LoVo (cell line): ENCODE data around the gene PRKAG2.
A peak's percentile ranks its signal among the peaks of the same experiment; 100 is the strongest.

Experiments
- DNase-seq: peaks from one replicate; pipeline ENCODE4 v3.0.0-alpha.2; 2016; ENCODE audit warnings: low spot score

PRKAG2 gene

DNA sequence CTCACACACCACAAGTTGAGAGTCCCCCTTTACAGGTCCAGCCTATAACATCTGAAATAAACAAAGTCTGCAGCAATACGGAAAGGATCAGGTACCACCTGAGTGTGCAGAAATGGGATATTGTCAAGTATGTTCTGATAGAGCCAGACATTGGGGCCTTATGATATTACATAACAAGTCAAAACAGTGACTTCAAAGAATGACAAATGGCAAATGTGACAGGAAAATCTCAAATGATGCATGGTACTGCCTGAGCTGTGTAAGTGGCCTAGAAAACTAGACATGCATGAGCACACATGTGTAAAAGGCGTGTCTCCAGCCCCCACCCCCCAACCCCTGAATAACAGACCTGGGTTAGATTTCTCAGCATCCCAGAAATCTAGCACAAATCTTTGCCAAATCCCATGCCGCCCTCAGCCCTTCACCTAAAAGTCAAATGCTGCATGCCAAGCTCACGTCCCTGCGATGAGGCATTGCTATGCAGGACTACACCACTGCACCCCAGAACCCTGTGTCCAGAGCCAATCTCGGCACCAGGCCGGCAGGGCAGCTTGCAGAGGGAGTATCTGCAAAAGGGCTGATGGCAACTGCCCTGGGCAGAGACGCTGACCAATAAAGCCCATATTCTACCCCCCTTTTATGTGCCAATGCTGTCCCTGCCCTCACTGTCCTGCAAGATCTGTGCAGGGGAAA, 58.8 kb downstream of the PRKAG2 start:
- DNase-seq: no peak

DNA sequence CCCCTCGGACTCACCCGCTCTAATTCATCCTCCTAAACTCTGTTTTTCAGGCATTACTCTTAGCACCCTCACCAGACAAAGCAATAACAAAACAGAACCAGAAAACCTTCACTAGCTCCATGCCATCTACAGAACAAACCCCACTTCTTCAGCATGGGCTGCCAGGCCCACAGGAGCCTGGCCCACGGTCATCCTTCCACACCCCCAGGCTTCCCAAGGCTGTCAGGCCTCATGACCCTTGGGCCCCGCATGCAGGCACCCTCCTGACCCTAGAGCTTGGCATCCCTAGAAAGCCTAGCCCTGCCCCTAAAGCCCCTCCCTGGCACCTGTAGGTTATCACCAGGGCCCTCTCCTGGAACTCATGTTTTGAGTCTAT, 59.6 kb downstream of the PRKAG2 start:
- no peak for DNase-seq

DNA sequence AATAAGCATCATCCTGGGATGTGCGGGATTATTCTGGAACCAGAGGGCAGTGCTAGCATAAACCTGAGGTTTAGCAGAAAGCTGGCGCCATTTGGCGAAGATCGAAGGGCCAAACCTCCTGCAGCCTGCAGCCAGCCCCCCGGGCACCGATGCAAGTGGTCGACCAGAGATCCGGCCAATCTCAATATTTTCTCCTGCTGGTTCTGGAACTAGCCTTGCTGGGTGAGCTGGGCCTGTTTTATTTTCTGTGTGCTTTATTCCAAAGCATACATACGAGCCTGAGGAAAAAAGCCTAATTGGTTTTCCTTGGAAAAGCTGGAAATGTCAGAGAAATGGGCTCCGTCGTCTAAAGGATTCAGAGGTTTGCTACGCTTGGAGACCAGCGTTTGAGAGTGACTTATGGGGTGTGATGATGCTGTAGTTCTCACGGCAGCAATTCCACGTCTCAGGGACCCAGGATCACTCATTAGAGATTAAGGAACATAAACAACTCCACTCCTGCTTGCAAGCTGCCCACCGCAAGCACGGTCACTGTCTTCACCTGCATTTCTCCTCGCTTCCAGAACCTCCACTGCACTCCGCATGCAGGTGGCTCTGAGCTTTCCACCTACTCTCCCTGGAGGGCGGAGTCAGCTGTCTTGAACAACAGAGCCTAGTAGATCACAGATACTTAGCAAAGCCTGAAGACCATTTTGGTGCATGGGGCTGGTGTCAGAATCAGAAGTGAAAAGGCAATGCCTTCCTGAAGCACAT, 60.2 kb downstream of the PRKAG2 start:
- DNase-seq: no peak

DNA sequence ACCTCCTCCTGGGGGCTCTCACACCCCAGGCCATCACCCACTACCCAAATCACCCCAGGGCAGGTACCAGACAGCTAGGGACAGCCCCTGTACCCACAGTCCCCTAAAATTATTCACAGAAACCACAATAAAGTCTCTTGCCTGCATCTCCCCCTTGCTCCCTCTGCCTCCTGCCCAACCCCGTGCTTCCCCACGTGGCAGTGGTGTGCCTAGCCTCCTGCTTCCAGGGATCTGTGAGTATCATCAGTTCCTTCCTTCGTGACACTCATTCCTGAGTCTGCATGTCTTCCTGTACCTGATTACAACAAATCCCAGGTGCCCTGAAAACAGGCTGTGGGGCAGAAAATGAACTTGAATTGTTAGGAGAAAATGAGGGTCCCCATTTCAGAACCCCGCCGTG, 61.5 kb downstream of the PRKAG2 start:
- DNase-seq: no peak

DNA sequence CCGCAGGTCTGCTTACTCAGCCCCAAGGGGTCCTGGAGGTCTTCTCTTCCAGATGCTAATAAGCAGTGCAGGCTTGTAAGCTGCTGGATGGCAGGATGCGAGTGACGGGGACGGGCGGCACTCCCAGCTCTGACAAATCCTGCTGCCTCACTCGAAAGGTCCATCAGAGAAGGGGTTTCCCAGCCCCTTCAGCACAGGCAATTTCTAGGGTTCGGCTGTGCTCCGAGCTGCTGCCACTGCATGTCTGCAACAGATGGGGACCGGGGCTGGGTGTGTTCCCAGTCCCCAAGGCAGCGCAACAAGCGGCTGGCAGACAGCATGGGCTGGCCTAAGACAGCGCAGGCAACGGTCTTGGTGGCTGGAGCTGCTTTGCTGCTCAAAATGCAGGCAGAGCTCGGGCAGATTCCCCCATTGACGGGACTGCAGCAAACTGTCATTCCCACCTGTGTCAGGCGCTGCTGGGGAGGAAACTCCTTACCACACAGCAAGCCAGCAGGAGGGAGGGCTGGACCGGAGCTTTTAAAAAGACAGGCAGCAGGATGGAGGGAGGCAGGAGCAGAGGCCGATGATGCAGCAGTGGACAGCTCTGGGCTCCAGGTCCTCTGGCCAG, 62.4 kb downstream of the PRKAG2 start:
- DNase-seq: no peak

DNA sequence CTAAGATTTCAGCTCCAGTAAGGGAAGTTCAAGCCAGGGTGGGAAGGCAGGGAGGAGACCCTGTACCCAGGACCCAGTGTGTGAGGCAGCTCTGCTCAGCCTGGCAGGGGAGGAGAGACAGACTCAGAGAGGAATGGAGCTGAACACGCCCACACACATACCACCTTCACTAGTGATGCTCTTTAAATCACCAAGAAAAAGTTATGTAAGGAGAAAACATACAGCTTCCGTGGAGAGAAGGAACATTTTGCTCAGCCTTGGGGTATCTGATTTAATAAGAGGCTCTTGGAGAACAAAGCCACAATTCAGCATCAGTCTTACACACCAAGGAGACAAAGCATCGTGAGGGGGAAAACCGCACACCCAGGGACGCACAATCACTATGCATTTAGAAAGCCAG, 62.9 kb downstream of the PRKAG2 start:
- no peak for DNase-seq

DNA sequence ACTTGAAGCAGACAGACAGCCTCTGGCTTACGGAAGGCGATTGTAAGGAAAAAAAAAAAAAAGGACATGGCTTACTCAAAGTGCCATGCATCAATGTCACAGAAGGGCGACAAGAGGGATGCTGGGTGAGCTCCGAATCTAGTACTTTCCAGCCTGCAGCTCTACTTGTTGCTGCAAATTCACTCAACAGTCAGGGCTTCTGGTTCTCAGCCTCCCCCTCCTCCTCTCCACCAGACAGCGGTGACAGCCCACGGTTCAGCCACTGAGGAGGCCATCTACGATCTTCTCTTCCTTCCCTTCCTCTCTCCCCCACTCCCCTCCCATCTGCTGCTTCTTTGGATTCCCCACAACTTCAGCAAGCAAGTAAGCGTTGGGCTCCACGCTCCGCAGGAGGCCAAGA, 63.5 kb downstream of the PRKAG2 start:
- no peak for DNase-seq

DNA sequence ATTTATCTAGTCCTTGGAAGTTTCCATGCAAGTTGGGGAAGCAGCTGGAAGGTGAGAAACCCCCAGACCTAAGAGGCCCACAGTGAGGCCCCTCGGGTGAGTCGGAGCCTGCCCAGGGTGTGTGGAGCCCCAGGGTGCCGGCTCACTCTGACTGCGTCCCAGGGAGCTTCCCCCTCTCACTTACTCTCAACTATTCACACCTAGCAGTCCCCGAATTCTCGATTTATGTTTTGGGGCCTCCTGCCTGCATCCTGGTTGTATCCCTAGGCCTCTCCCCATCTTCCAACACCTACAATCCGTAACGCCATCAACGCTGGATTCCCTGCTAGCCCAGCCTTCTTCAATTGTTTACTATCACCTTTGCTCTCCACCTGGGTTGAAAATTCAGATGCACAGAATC, 63.9 kb downstream of the PRKAG2 start:
- no peak for DNase-seq

DNA sequence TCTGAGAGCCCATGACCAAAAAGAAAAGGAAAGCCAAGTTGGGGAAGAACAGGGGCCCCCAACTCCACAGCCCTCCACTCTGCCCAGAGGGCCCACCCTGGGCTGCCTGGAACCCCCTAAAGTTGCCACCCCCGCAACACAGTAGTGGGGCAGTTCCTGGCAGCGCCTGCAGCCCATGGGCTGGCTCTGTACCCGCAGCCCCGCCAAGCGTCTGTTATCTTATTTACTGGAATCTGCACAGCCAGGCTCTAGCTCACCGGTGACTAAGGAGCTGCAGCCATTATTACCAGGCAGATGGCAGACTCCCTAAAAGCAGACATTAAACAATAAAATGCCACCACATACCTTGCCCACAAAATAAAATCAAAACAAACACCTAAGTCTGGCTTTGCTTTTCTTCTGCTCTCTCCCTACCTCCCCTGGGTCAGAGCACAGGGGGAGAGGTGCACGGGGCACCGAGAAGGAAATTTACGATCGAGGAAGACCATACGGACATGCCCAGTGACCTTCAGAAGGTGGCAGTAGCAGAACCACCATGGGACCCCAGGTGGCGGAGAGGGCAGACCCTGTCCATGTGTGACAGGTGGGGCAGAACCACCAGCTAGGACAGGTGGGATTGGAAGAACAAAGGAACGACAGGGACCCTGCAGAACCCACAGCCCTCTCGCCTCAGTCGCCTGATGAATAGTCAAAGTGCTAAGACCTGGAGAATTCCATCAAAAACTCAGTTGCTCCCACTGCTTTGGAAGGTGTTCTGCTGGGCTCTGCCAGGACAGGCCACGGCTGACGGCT, 66.3 kb downstream of the PRKAG2 start:
- no peak for DNase-seq

DNA sequence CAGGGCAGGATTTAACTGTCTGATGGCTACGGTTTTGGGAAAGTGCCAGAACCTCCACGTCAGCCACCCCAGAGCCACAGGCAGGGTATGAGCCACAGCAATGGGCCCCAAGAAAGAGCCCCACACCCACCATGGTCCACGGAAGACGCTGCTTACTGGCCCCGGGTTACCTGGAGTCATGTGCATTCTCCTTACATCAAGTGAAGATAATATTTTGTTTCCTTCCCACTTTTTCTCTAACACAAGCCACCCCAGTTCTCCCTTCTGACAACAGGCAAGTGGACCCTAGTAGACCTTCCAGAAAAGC, 67.1 kb downstream of the PRKAG2 start:
- DNase-seq: no peak

DNA sequence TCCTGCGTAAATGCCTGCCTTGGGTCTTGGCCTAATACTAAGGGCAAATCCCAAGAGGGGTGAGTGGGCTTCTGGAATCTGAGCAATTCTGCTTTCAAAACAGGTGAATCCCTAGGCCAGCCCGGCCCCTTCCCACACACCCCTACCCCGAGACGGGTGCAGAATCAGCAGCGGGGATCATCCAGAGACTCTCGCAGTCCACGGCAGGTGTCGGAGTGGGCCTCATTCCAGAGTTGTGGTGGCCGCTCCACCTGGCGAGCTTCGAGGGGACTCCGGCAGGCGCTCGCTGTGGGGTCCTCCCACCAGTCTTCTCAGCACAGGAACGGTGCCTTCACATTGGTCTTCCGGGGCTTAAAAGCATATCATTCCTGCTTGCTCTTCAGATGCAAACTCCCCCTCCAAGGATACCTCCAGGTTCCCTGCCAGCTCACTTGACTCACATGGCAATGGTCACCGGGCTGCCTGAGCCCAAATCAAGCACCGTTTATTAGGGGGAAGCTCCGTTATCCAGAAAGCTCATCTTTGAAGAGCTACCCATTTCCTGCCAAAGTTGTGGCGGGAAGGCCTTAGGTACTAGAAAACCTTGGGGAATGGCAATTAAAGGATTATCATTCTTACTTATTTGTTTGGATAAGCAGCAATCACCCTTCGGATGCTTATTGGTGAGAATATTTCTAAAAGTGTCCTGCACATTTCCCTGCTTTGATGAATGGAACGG, 67.6 kb downstream of the PRKAG2 start:
- DNase-seq: no peak

DNA sequence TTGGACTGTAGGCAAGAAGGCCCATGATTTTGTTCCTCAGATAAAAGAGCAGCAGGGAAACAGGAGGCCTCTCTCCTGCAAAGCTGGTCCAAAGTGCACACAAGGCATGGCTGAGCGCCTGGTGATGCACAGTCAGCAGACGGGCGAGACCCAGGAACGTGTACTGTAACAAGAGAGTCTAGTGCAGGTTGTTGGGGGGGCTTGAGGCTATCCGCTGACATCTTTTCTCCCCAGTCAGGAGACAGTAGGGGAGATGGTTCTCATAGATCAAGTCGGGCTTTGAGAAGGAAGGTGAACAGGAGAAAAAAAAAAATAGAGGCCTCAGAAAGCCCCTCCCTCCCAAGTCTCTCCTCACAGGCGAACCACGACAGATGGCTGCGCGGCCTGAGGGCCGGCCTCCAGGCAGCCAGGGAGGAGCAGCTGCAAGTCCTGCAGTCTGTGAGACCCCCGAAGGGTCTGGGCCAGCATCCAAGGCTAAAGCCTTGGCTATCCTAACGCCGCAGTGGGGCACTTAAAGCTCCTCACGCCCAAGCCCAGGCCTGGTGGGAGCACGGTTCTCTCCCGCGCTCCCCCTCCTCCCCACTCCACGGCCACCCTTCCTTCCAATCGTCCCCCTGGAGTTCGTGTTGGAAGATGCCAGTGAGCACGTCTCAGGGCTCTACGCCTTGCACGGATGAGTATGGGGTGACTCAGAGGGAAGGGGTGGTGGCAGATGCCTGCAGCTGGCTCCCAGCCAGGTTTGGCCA, 68.3 kb downstream of the PRKAG2 start:
- DNase-seq: peak; percentile 64

DNA sequence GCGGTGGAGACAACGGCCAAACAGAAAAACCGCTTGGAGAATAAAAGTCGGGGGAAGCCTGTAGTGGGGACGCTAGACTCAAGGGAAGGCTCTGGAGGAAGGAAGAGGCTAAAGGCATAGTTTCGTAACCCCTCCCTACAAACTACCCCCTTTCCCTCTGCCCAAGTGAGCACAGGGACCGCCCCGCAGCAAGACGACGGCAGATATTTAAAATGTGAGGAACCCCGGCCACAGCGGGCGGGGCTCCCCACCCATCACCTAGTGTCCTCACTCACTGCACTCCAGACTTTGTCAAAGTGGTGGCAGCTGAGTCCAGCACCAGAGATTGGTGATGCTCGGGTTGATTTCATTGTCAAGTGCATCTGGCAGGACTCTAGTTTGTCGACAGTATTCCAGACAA, 69.1 kb downstream of the PRKAG2 start:
- DNase-seq: no peak

DNA sequence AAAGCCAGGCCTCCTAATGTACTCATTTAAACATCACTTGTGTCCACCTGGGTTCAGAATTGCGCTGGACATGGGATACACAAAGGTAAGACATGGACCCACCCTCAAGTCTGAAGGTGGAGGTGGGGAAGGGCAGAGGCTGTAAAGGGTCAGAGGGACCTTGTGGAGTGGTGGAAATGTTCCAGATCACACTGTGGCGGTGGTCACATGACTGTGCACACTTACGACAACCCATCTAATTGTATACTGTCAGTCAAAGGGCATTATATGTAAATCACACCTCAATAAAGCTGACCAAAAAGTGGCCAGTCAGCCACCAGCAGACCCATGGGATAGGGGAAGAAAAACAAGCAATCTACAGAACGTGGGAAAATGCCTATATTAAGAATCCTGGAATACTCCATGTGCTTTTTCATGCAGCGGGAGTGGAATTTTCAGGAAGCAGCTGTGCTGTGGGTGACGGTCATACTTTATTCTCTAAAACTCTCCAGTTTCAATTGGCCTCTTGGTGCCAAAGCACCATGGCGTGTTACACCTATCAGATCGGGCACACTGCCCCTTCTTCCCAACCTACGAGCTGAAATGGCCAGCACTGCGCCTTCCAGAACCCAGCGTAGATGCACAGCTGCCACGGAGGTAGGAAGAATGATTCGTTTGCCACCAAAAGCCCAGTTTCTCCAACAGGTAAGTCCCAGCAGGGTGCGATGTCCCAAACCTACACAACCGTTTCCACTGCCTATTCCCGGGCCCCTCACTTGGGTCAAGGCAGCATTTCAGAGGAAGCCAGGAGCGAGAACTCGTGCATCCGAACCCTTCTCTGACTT, 69.8 kb downstream of the PRKAG2 start:
- no peak for DNase-seq

DNA sequence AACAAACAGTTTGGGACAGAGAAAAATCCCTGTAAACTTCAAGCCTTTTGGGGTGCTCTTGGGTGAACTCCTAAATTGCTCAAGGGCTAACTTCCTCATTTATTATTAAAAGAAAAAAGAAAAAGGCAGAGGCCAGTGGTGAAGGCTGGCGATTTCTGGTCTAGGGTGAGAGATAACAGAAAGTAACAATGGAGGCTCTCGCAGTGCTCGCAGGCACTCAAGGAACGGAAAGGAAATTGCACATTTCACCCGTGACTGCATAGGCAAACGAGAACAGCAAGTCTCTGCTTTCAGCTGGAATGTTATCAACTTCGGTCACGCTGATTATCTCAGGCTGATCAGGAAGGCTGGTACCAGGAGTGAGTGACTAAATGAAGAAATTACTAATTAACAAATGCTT, 70.7 kb downstream of the PRKAG2 start:
- no peak for DNase-seq

DNA sequence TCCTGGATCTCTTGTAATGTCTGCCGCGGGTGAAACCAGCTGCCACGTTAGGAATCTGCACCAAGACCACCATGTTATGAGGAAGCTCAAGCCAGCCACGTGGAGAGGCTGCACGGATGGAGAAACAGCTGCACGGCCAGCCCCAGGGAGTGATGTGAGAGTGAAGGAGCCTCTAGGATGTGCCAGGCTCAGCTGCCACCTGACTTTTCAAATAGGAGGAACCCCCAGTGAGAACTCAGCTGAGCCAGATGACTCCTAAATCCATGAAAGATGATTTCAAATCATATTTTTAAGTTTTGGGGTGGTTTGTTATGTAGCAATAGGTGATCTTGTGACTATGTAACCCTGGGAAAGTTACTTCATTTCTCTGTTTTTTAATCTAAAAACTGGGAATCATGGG, 71.7 kb downstream of the PRKAG2 start:
- no peak for DNase-seq

DNA sequence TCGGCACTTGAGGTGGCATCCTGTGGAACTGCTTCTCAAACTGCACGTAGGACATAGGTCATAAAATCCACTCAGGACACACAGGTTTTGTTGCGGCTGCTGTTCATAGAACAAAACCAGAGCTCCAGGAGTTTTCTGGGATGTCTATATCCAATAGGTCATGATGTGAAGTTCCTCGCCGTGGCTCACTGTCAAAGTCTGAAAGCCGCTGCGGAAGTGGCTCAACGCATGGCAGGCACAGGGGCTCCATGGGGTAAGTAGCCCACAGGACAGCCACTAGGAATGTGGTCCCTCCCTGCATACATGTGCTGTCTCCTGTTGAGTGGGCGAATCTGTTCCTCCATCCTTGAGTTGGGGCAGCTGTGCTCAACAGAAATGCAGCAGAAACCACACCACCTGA, 72.2 kb downstream of the PRKAG2 start:
- no peak for DNase-seq

DNA sequence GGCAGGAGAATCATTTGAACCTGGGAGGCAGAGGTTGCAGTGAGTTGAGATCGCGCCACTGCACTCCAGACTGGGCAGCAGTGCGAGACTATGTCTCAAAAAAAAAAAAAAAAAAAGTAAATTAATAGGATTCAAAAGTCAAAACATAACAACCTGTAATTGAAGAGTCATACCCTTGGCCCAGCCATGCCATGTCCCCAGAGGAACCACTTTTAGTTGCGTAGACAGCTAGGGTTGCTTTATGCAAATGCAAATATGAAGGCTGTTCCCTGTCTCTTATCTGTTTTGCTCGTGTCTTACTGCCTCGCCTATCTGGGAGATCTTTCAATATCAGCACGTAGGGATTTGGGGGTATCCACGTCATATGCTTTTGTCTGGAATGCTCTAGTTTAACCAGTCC, 73.1 kb downstream of the PRKAG2 start:
- DNase-seq: no peak

DNA sequence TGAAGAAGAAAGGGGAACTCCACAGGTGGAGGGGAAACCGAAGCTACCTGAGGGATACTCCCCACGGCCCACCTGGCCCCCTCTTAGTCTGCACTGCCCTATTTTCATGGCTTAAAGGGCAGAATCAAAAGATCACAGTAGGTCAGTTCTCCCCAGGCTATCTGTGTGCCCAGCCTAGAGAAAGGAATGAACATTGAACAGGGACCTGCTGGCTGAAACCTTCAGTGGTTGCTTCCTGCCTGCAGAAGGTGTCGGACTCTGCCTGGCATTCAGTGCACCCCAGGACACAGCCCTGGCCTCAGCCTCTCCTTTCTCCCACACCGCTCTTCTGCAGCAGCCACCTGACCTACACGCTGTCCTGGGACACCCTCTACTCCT, 74.5 kb downstream of the PRKAG2 start:
- DNase-seq: no peak

DNA sequence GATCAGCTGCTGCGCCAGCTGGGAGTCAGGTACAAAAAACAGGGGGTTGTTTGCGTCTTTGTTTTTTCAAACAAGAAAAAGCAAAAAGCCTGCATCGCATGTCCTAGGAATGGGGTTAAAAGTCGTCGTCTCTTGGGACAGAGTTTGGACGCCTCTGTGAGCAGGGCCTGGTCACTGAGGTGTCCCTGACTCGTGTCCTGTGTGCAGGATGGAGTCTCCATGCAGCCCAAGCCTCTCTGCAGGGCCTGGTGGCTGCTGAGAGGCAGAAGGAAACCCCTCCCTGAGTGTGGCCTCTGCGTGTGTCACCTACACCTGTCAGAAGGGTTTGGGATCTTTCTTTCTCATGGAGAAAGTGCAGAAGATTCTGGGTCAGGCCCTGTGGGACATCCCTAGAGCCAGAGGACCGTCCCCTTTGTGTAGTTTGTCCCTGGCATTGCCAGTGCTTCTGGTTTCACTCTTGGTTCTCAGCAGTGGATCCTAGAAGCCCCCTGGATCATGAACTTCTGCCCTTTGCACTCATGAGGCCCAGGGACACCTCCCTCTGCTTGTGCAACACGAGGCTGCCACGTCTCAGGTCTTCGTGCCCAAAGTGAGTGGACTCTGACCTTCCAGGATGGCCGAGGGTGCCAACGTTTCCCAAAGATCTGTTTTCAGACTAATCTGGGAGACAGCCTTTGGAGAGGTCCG, 75.0 kb downstream of the PRKAG2 start:
- DNase-seq: no peak
